Astrocyte of the cerebellum (primary cell): Measurements from ENCODE around the gene CTLA4.

Source experiments
- DNase-seq: peaks from one replicate; pipeline ENCODE4 v3.0.0-alpha.2; 2011; ENCODE audit warnings: low read depth
- H3K4me3 ChIP-seq: 2 replicates; pipeline ENCODE4 v1.5.1; 2011; ENCODE audit warnings: mild to moderate bottlenecking, low read depth, low read length, moderate library complexity
- in situ Hi-C: cut with HindIII; loops from 2 replicates; pipeline ENCODE4 v1.10.0; 2017; ENCODE audit warnings: low sequenced_read_pairs
- TF ChIP-seq, protein P1 (sequence below): IDR thresholded peaks from 2 replicates; pipeline ENCODE4 v1.5.1; 2012; ENCODE audit warnings: low read length, low read depth, moderate library complexity, mild to moderate bottlenecking; ENCODE audit errors: missing control alignments

The CTLA4 gene

GRCh38 chr2:203840655-203841205 is 26.8 kb upstream of the CTLA4 start:
- in situ Hi-C loops: no loop called here
- TF ChIP-seq, protein P1, sequence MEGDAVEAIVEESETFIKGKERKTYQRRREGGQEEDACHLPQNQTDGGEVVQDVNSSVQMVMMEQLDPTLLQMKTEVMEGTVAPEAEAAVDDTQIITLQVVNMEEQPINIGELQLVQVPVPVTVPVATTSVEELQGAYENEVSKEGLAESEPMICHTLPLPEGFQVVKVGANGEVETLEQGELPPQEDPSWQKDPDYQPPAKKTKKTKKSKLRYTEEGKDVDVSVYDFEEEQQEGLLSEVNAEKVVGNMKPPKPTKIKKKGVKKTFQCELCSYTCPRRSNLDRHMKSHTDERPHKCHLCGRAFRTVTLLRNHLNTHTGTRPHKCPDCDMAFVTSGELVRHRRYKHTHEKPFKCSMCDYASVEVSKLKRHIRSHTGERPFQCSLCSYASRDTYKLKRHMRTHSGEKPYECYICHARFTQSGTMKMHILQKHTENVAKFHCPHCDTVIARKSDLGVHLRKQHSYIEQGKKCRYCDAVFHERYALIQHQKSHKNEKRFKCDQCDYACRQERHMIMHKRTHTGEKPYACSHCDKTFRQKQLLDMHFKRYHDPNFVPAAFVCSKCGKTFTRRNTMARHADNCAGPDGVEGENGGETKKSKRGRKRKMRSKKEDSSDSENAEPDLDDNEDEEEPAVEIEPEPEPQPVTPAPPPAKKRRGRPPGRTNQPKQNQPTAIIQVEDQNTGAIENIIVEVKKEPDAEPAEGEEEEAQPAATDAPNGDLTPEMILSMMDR: no peak
- DNase-seq: no peak
- no peak overlapping the region for H3K4me3 ChIP-seq

DNA sequence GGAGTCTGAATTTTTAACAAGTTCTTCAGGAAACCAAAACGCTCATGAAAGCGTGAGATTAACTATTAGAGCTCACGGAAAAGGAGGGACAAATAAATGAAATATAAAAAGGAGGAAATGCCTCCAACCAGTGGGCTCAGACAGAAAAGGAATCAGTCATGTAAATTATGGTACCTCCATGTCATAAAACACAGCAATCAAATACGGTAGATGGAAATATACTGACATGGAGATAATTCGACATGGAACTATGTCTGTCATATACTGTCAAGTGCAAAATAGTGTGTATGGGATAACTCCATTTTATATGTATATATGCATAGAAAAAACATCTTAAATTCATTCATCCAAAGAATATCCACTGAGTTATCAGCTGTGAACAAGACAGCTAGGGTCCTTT is 25.9 kb upstream of the CTLA4 start:
- in situ Hi-C loops: no loop called here
- TF ChIP-seq, protein P1: no peak
- H3K4me3 ChIP-seq: no peak overlapping the region
- DNase-seq: no peak

DNA sequence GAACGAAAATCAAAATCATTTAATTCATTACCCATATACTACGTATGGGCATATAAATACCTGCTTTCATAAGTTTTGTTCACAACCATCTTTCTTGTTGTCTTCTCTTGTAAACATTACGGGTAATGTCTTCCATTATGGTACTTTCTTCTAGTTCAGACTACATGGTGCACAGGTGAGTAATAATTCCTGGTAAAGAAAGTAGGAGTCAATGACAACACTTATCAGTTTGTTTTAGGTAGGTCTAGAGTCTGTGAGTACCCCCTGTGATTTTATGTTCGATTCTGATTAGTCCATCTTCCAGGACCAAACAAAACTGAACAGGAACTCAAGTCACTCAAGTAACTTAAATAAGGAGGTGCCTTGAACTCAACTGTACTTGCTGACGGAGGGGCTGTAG is 25.2 kb upstream of the CTLA4 start:
- no peak for DNase-seq
- TF ChIP-seq, protein P1: no peak
- H3K4me3 ChIP-seq: no peak overlapping the region
- in situ Hi-C loops: no loop called here

DNA sequence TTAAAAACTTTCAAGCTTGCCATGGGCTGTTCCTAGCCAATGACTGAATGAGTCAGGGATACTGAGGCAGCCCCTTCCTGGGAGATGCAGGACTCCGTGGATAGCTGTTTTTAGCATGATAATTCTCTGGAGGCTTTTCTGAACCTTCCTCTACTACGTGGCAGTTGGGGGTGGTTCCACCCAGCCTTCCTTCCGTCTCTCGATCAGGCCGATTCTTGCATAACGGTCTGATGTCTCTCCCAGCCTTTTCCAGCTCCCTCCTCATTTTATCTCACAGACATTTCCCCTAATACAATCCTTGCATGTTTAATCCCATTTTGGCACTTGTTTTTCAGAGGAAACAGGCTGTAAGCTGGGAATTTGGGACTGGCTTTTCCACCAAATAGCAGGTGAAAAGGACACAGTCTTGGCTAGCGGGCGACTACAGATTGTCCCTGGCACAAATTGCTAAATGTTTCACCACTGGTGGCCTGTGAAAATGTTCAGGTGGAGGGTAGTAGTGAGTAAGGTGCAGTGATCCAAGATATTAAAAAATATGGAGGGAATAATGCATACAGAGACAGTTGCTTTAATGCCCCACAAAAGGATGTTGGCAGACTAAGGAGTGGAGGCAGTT is 21.0 kb upstream of the CTLA4 start:
- no peak overlapping the region for H3K4me3 ChIP-seq
- TF ChIP-seq, protein P1: no peak
- no peak for DNase-seq
- in situ Hi-C loops: no loop called here

DNA sequence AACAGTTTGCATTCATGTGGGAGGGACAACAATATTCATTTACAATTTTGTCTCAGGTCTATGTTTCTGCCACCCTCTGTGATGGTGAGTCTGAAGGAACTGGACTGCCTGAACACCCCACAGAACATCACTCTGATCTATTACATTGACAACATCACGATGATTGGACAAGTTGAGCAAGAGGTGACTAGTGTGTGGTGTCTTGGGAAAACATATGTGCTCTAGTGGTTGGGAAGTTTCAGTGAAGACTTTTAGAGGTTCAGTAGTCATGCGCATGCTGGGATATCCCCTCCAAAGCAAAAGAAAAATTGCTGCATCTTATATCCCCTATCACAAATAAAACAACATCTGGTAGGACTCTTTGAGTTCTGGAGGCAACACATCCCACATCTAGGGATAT is 18.6 kb upstream of the CTLA4 start:
- in situ Hi-C loops: no loop called here
- no peak for DNase-seq
- TF ChIP-seq, protein P1: no peak
- no peak overlapping the region for H3K4me3 ChIP-seq

GRCh38 chr2:203852760-203853159 is 14.8 kb upstream of the CTLA4 start:
- TF ChIP-seq, protein P1: no peak
- H3K4me3 ChIP-seq: no peak overlapping the region
- in situ Hi-C loops: no loop called here
- no peak for DNase-seq
